ENCODE data around the gene PPP1R3E. TPM values are rescaled to one million over a fixed set of nuclear protein-coding genes. Genes with fewer than 3 reads are reported as not detected.
A peak's percentile ranks its signal among the peaks of the same experiment; 100 is the strongest.

Gene PPP1R3E
- total RNA-seq, 1 donor from 2014 or later: 2.6 TPM

DNA sequence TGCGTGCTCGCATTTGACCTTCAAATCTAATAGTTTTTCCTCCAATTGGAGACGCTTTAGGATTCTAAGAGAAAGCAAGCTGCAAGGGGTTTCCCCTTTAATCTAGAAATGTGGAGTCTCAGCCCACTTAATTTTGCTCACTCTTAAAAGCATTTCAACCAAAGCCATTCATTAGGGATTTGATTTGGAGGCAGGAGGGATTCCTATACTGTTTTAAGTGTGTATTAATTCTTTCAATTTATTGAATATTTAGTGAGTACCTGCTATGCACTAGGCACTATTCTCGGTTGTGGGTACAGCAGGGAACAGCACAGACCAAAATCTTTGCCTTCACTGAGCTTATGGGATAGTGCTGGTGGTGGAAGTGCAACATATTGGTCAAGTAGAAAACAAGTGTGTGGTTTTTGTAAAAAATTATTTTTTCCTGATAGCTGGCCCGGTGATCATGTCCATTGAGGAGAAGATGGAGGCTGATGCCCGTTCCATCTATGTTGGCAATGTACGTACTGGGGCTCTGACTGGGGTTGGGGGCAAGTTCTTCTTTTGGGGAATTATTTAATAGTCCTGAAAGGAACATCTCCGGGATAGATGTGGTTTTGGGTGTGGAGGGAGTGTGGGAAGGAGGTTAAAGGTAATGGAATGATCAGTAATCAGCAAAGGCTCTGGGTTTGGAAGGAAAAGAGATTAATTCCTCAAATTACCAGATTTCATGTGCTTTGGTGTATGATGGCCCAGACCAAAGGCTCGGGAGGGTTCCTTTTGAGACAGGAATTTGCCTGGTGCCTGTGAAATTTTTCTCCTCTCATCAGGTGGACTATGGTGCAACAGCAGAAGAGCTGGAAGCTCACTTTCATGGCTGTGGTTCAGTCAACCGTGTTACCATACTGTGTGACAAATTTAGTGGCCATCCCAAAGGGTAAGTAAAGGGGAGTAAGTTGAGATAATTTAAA lies 20.2 kb upstream of the PPP1R3E start:
- DNase-seq: no peak

- peak; percentile 58 for DNase-seq
These were observed 19.2 kb upstream of the PPP1R3E start for GRCh38 chr14:23321572-23322547.

DNA sequence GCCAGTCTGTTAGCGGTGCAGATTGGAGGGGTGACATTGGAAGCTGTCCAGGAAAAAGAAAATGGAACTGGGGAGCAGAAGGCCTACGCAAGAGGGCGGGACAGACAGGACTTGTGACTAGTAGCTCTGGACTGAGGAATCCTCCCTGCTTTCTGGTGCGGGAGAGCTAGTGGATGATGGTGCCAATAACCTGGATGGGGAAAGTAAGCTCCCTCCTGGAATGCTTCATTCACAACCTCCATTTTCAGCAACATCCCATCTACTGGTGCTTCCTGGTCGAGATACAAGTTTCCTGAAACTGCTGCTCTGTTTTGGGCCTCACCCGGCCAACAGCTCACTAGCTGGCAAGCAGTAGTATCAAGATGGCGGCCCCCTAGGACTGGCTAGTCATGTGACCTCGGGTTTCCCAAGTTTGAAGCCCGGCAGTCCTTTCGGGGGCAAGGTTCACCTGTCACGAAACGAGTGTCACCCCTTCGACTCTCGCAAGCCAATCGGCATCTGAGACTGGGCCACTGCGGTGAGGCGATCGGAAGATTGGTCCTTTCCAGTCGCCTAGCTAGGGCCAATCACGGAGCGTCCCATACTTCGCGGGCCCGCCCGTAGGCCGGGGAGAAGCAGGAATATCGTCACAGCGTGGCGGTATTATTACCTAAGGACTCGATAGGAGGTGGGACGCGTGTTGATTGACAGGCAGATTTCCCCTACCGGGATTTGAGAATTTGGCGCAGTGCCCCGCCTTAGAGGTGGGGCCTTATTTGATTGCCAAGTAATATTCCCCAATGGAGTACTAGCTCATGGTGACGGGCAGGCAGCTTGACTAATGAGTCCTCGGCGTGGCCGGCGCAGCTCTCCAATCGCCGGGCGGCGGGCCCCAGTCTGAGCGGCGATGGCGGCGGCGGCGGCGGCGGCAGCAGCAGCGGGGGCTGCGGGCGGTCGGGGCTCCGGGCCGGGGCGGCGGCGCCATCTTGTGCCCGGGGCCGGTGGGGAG lies 18.2 kb upstream of the PPP1R3E start, which contains the start of gene PABPN1:
PABPN1 (plus strand) TSS at position 874 of the 988 bp plus-strand sequence; CDS start at position 887, 13 bp downstream.
- peak; percentile 100 for DNase-seq

- DNase-seq: no peak
These were observed 17.3 kb upstream of the PPP1R3E start for GRCh38 chr14:23319746-23320583.

- no peak for DNase-seq
These were observed 13.6 kb upstream of the PPP1R3E start for GRCh38 chr14:23316300-23316699.

- no peak for DNase-seq
These were observed 7.9 kb upstream of the PPP1R3E start for GRCh38 chr14:23310546-23310945.

DNA sequence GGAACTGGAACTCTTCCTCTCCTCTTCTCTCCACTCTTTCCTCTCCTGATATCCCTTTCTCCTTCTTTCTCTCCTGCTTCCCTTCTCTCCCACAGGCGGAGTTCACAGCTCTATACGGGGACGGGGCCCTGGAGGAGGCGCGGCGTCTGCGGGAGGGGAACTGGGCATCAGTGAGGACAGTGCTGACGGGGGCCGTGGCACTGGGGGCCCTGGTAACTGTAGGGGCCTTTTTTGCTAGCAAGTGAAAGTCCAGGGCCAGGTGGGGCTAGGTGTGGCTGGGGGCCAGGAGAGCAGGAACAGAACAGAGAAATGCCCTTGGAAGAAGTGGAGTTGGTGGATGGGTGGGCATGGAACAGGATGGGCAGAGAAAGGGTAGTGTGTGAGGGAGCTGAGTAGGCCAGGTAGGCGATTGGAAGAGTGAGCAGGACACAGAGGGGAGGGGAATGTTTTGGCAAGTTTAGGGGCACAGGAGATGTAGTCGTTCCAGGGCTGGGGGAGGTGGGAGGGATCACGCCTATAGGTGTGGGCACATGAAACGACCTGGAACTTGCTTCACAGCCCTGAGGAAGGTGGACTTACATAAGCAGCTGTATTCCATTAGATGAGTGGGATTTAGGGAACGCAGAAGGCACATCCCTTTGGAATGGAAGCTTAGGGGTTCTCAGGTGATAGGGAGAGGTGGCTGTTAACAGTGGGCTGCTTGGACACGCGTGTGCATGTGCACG lies 6.2 kb upstream of the PPP1R3E start:
- DNase-seq: no peak

- no peak for DNase-seq
These were observed 5.3 kb upstream of the PPP1R3E start for GRCh38 chr14:23307687-23308644.

DNA sequence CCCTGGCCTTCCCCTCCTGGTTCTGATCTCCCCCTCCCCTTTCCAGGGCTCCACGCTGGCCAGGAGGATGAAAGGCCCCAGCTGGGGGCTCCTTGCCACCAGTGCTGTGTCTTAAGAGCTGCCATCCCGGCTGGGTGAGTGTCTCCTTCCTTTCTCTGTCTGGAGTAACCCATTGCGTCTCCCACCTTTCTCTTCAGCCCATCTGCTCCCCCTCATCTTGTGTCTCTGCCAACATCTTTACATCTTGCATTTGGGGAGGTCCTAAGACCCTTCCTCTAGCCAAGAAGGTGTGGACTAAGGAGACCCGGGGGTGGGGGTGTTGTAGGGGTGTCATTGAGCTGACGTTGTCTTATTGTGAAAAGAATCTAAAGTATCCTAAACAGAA lies 4.5 kb upstream of the PPP1R3E start:
- no peak for DNase-seq

- peak; percentile 86 for DNase-seq
These were observed 3.9 kb upstream of the PPP1R3E start, which contains the start of gene BCL2L2 for GRCh38 chr14:23306412-23307145. Gene BCL2L2 (plus strand): TSS chr14:23306833. CDS start chr14:23307768, 935 bp downstream.

GRCh38 chr14:23301969-23302289 lies 730 bp downstream of the PPP1R3E start:
- DNase-seq: no peak

DNA sequence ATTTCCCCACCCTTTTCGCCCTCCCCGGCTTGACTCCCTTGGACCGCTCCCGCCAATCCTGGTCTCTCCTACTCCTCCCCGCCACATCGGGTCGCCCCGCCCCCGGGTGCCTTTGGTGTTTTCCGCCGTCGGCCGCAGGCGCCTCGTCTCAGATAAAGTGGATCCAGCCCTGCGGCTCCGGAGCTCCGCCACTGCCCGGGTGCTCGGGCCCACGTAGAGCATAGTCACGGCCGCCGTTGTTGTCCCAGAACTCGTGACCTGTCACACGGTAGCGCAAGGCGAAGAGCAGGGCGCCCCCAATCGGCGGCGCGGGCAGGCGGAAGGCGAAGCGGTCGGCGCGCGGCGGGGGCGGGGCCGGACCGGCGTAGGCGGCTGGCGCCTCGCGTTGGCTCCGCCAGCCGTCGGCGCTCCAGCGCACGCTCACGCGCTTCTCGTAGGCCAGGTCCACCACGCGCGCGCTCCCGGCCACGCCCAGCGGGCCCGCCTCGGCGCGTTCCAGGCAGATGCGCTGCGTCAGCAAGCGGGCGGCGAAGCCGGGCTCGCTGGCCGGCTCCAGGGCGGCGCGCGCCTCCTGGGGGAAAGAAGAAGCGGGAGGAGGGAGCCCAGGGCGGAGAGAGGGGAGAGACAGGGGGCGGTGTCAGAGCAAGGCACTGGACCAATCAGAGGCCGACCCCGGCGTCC lies 1.2 kb downstream of the PPP1R3E start:
- DNase-seq: peak; percentile 99

- DNase-seq: peak; percentile 43
These were observed 1.9 kb downstream of the PPP1R3E start for GRCh38 chr14:23300687-23301223.

- no peak for DNase-seq
These were observed 2.5 kb downstream of the PPP1R3E start for GRCh38 chr14:23299986-23300686.

DNA sequence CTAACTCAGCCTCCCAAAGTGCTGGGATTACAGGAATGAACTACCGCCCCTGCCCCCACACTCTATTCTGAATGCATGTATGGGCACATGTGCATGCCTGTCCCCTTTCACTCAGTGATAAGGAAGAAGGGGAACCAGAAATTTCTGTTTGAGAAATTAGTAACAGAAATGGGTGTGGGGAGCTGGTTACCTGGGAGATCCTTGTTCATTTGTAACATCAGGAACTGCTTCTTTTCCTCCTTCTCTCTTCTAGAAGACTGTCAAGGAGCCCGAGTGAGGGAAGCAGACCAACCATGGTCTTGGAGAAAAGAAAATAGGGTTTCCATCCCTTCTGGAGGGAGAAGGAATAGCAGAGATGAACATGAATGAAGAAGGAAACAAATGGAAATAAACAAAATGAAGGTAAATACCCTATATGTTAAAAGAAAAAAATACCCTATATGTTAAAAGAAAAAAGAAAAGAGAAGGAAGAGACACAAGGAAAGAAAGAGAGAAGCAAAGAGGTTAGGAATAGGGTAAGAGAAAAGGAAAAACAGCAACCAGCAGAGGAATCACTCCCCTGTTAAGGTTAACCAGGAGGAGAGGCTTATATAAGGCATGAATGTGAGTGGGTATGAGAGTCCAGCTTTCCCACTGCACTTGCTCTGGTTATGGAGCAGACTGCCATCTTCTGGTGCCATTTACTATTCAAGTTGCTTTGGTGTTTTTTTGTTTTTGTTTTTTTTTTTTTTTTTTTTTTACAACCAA lies 3.3 kb downstream of the PPP1R3E start:
- DNase-seq: peak; percentile 73

Data from dermis blood vessel endothelial cell (primary cell).